Pons (tissue), 1 donor: ENCODE results near the gene PPP2R2C.

Source experiments
- DNase-seq: peaks from one replicate; pipeline ENCODE4 v3.0.0-alpha.2; 2016; ENCODE audit warnings: low spot score

PPP2R2C gene

GRCh38 chr4:6494431-6495295 lies 22.2 kb upstream of the PPP2R2C start:
- DNase-seq = no peak

GRCh38 chr4:6493658-6494304 lies 21.4 kb upstream of the PPP2R2C start:
- no peak for DNase-seq

- no peak for DNase-seq
Measured at GRCh38 chr4:6492861-6493657, 20.6 kb upstream of the PPP2R2C start.

- no peak for DNase-seq
Measured at GRCh38 chr4:6492027-6492590, 19.7 kb upstream of the PPP2R2C start.

GRCh38 chr4:6491235-6491634 lies 18.8 kb upstream of the PPP2R2C start:
- DNase-seq = no peak

GRCh38 chr4:6489927-6490326 lies 17.5 kb upstream of the PPP2R2C start:
- no peak for DNase-seq

- no peak for DNase-seq
Measured at GRCh38 chr4:6487466-6487865, 15.1 kb upstream of the PPP2R2C start.

- DNase-seq = no peak
Measured at GRCh38 chr4:6480534-6481088, 8.2 kb upstream of the PPP2R2C start.

GRCh38 chr4:6478546-6479220 lies 6.3 kb upstream of the PPP2R2C start:
- DNase-seq = no peak

GRCh38 chr4:6476893-6477292 lies 4.5 kb upstream of the PPP2R2C start:
- no peak for DNase-seq

GRCh38 chr4:6475492-6476020 lies 3.1 kb upstream of the PPP2R2C start:
- no peak for DNase-seq

GRCh38 chr4:6474705-6475457 lies 2.5 kb upstream of the PPP2R2C start:
- no peak for DNase-seq

GRCh38 chr4:6474053-6474568 lies 1.7 kb upstream of the PPP2R2C start:
- no peak for DNase-seq

- DNase-seq = no peak
Measured at GRCh38 chr4:6473264-6474052, 1.0 kb upstream of the PPP2R2C start.

- DNase-seq = no peak
Measured at GRCh38 chr4:6472008-6472386, 417 bp downstream of the PPP2R2C start.

GRCh38 chr4:6471307-6472007 lies 957 bp downstream of the PPP2R2C start:
- DNase-seq = no peak

- DNase-seq = no peak
Measured at GRCh38 chr4:6470502-6471306, 1.7 kb downstream of the PPP2R2C start.
